H9 (cell line): ENCODE data around the gene PTPN13. TPM values are rescaled to one million over a fixed set of nuclear protein-coding genes. Genes with fewer than 3 reads are reported as not detected.

ENCODE experiments used
- DNase-seq: peaks from one replicate; pipeline ENCODE4 v3.0.0-alpha.2; 2017
- H2AFZ ChIP-seq: one replicate; pipeline ENCODE4 v1.6.1; 2013; ENCODE audit warnings: mild to moderate bottlenecking, low read length, control low read depth, moderate library complexity
- H2AK5ac ChIP-seq: 2 replicates; pipeline ENCODE4 v1.6.1; 2013; ENCODE audit warnings: low read length, control low read depth, mixed read lengths; ENCODE audit not compliant: insufficient read length
- H2BK120ac ChIP-seq: one replicate; pipeline ENCODE4 v1.6.1; 2013; ENCODE audit warnings: low read depth, mild to moderate bottlenecking, low read length, control low read depth, inconsistent platforms; ENCODE audit not compliant: poor library complexity, severe bottlenecking
- H2BK12ac ChIP-seq: 2 replicates; pipeline ENCODE4 v1.6.1; 2013; ENCODE audit warnings: low read length, control low read depth, mixed read lengths, low read depth; ENCODE audit not compliant: insufficient read length
- H2BK15ac ChIP-seq: 2 replicates; pipeline ENCODE4 v1.6.1; 2013; ENCODE audit warnings: low read depth, low read length, control low read depth
- H2BK20ac ChIP-seq: one replicate; pipeline ENCODE4 v1.6.1; 2013; ENCODE audit warnings: low read depth, mild to moderate bottlenecking, low read length, control low read depth, inconsistent platforms; ENCODE audit not compliant: poor library complexity, severe bottlenecking
- H2BK5ac ChIP-seq: 2 replicates; pipeline ENCODE4 v1.6.1; 2013; ENCODE audit warnings: low read length, control low read depth, mixed read lengths; ENCODE audit not compliant: insufficient read length
- H3K14ac ChIP-seq: 2 replicates; pipeline ENCODE4 v1.6.1; 2013; ENCODE audit warnings: low read length, control low read depth; ENCODE audit not compliant: insufficient read depth
- H3K18ac ChIP-seq: 2 replicates; pipeline ENCODE4 v1.6.1; 2013; ENCODE audit warnings: low read depth, mild to moderate bottlenecking, mixed read lengths, low read length, control low read depth; ENCODE audit not compliant: insufficient read length
- H3K23ac ChIP-seq: 2 replicates; pipeline ENCODE4 v1.6.1; 2013; ENCODE audit warnings: low read length, control low read depth, mixed read lengths, low read depth; ENCODE audit not compliant: insufficient read length
- H3K23me2 ChIP-seq: 2 replicates; pipeline ENCODE4 v1.6.1; 2013; ENCODE audit warnings: low read depth, mild to moderate bottlenecking, mixed read lengths, low read length, control low read depth; ENCODE audit not compliant: insufficient read length, poor library complexity, severe bottlenecking
- H3K27ac ChIP-seq: 2 replicates; pipeline ENCODE4 v1.5.1; 2013; ENCODE audit warnings: low read length, control low read depth, mixed read lengths, low read depth; ENCODE audit not compliant: insufficient read length
- H3K27me3 ChIP-seq: 2 replicates; pipeline ENCODE4 v1.6.1; 2013; ENCODE audit warnings: low read length, control low read depth, inconsistent platforms; ENCODE audit not compliant: insufficient read depth
- H3K4ac ChIP-seq: 2 replicates; pipeline ENCODE4 v1.6.1; 2013; ENCODE audit warnings: low read depth, mild to moderate bottlenecking, control low read depth, inconsistent platforms, low read length, moderate library complexity
- H3K4me1 ChIP-seq: 2 replicates; pipeline ENCODE4 v1.6.1; 2013; ENCODE audit warnings: low read length, control low read depth, inconsistent platforms; ENCODE audit not compliant: insufficient read depth
- H3K4me2 ChIP-seq: 2 replicates; pipeline ENCODE4 v1.6.1; 2013; ENCODE audit warnings: low read length, control low read depth, mixed read lengths; ENCODE audit not compliant: insufficient read length, insufficient read depth
- H3K56ac ChIP-seq: 2 replicates; pipeline ENCODE4 v1.6.1; 2013; ENCODE audit warnings: low read depth, mild to moderate bottlenecking, mixed read lengths, low read length, control low read depth; ENCODE audit not compliant: insufficient read length
- H3K79me1 ChIP-seq: 2 replicates; pipeline ENCODE4 v1.6.1; 2013; ENCODE audit warnings: low read depth, mild to moderate bottlenecking, moderate library complexity, low read length, control low read depth, inconsistent platforms; ENCODE audit not compliant: insufficient read depth, poor library complexity, severe bottlenecking
- H3K79me2 ChIP-seq: 2 replicates; pipeline ENCODE4 v1.6.1; 2013; ENCODE audit warnings: low read length, control low read depth, inconsistent platforms; ENCODE audit not compliant: insufficient read depth
- H3K9ac ChIP-seq: 2 replicates; pipeline ENCODE4 v1.6.1; 2013; ENCODE audit warnings: low read length, control low read depth, mixed read lengths; ENCODE audit not compliant: insufficient read length; ENCODE audit errors: extremely low read depth
- H3K9me3 ChIP-seq: one replicate; pipeline ENCODE4 v1.6.1; 2013; ENCODE audit warnings: low read depth, low read length, inconsistent platforms; ENCODE audit not compliant: control insufficient read depth
- H3T11ph ChIP-seq: one replicate; pipeline ENCODE4 v1.6.1; 2013; ENCODE audit warnings: mild to moderate bottlenecking, low read length, control low read depth, inconsistent platforms
- H4K20me1 ChIP-seq: one replicate; pipeline ENCODE4 v1.6.1; 2013; ENCODE audit not compliant: control insufficient read depth, insufficient read length, insufficient read depth
- H4K5ac ChIP-seq: 2 replicates; pipeline ENCODE4 v1.6.1; 2013; ENCODE audit warnings: low read depth, mild to moderate bottlenecking, mixed read lengths, low read length, control low read depth; ENCODE audit not compliant: insufficient read length
- H4K8ac ChIP-seq: replicated peaks from 2 replicates; pipeline ENCODE4 v1.6.1; 2013; ENCODE audit warnings: low read length, control low read depth, mixed read lengths, low read depth; ENCODE audit not compliant: insufficient read length
- H4K91ac ChIP-seq: 2 replicates; pipeline ENCODE4 v1.6.1; 2013; ENCODE audit warnings: low read depth, mild to moderate bottlenecking, moderate library complexity, mixed read lengths, low read length, control low read depth; ENCODE audit not compliant: insufficient read length
- H3K27ac Mint-ChIP-seq, 3 experiments: 2 replicates in 2 of 3; 3 replicates in 1 of 3; pipeline ENCODE4 v1.8.0; 2020 to 2021; ENCODE audit warnings: mixed read lengths in 3 of 3, mild to moderate bottlenecking in 1 of 3, moderate library complexity in 1 of 3
- H3K27me3 Mint-ChIP-seq: 2 replicates; pipeline ENCODE4 v1.8.0; 2021; ENCODE audit warnings: low read depth, mild to moderate bottlenecking, moderate library complexity, mixed read lengths
- H3K36me3 Mint-ChIP-seq, 3 experiments: 2 replicates in 2 of 3; 3 replicates in 1 of 3; pipeline ENCODE4 v1.8.0; 2020 to 2021; ENCODE audit warnings: low read depth in 3 of 3, mixed read lengths in 3 of 3; ENCODE audit not compliant: insufficient read depth in 1 of 3
- H3K4me1 Mint-ChIP-seq, 2 experiments: 2 replicates each; pipeline ENCODE4 v1.8.0; 2020; ENCODE audit warnings: mixed read lengths in 2 of 2
- H3K4me3 Mint-ChIP-seq, 2 experiments: 2 replicates in 1 of 2; 3 replicates in 1 of 2; pipeline ENCODE4 v1.8.0; 2020 to 2021; ENCODE audit warnings: mild to moderate bottlenecking in 2 of 2, mixed read lengths in 2 of 2, moderate library complexity in 1 of 2
- H3K9me3 Mint-ChIP-seq, 2 experiments: 2 replicates in 1 of 2; 3 replicates in 1 of 2; pipeline ENCODE4 v1.8.0; 2020; ENCODE audit warnings: mild to moderate bottlenecking in 2 of 2, mixed read lengths in 2 of 2, moderate library complexity in 1 of 2
- WGBS: extraction: QIAGEN DNeasy Blood & Tissue Kit; methylation state at CpG from one replicate; pipeline ENCODE4 v1.1.7; 2013; ENCODE audit warnings: missing lambda C conversion rate, low lambda C conversion rate, mixed read lengths; ENCODE audit not compliant: insufficient read length; ENCODE audit errors: extremely low coverage; 5-methylcytosine and 5-hydroxymethylcytosine counted together
- total RNA-seq: library from RNA; stranded (reverse); gene quantifications from 2 replicates; pipeline ENCODE4 v1.2.1, GENCODE V29; 2021
- TF ChIP-seq, protein P1 (sequence below): fragments of 200-600 bp; sonication (generic); conservative IDR thresholded peaks from 3 replicates; pipeline ENCODE4 v1.8.0; 2021; ENCODE audit warnings: antibody characterized with exemption, mild to moderate bottlenecking

Gene PTPN13
- total RNA-seq, 1 experiment from 2014 or later: 34.9 TPM

DNA sequence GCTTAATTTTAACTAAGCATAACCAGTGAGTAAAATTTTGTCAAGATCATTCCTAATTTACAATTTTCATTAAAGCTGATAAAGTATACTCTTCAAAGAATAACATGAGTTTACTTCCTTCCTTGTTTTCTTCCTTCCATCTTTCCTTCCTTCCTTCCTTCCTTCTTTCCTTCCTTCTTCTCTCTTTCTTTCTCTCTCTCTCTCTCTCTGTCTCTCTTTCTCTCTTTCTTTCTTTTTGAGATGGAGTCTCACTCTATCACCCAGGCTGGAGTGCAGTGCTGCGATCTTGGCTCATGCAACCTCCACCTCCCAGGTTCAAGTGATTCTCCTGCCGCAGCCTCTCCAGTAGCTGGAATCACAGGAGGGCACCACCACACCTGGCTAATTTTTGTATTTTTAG lies 42.7 kb upstream of the PTPN13 start:
- Histone ChIP-seq H3T11ph (no peak overlapping the region), H2AFZ (no peak overlapping the region), H3K23me2 (no peaks in the 10 kb centered on the region), H2BK15ac (no peak overlapping the region), H3K4ac (no peak overlapping the region), H3K4me1 (no peaks in the 10 kb centered on the region), H3K9me3 (no peaks in the 10 kb centered on the region), H4K5ac (no peak overlapping the region), H2BK20ac (no peak overlapping the region), H3K27me3 (no peaks in the 10 kb centered on the region), H2BK5ac (no peak overlapping the region), H3K18ac (no peak overlapping the region), H2AK5ac (no peak overlapping the region), H4K20me1 (no peaks in the 10 kb centered on the region), H3K27ac (no peak overlapping the region), H4K91ac (no peak overlapping the region), H3K23ac (no peak overlapping the region), H3K4me2 (no peak overlapping the region), H3K56ac (no peak overlapping the region), H3K79me1 (no peaks in the 10 kb centered on the region), H4K8ac (no peak overlapping the region), H2BK12ac (no peak overlapping the region), H3K14ac (no peak overlapping the region), H3K9ac (no peak overlapping the region), H3K79me2 (no peaks in the 10 kb centered on the region), H2BK120ac (no peak overlapping the region)
- Mint-ChIP-seq H3K27me3 (no peaks in the 10 kb centered on the region), H3K4me3 (no peak overlapping the region), H3K9me3 (no peaks in the 10 kb centered on the region), H3K4me1 (no peaks in the 10 kb centered on the region), H3K27ac (no peak overlapping the region), H3K36me3 (peaks cover 0 to 6% (median 0%) of the 10 kb centered on the region in 3 experiments; a peak in 3 of 7 replicates)
- no CpG with 5 or more reads among the region's 2 CpGs for WGBS
- TF ChIP-seq, protein P1, sequence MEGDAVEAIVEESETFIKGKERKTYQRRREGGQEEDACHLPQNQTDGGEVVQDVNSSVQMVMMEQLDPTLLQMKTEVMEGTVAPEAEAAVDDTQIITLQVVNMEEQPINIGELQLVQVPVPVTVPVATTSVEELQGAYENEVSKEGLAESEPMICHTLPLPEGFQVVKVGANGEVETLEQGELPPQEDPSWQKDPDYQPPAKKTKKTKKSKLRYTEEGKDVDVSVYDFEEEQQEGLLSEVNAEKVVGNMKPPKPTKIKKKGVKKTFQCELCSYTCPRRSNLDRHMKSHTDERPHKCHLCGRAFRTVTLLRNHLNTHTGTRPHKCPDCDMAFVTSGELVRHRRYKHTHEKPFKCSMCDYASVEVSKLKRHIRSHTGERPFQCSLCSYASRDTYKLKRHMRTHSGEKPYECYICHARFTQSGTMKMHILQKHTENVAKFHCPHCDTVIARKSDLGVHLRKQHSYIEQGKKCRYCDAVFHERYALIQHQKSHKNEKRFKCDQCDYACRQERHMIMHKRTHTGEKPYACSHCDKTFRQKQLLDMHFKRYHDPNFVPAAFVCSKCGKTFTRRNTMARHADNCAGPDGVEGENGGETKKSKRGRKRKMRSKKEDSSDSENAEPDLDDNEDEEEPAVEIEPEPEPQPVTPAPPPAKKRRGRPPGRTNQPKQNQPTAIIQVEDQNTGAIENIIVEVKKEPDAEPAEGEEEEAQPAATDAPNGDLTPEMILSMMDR: no peak
- no peak for DNase-seq
